Diencephalon (tissue), 1 donor: Measurements from ENCODE around the gene PAXIP1. TPM values are rescaled to one million over a fixed set of nuclear protein-coding genes. Genes with fewer than 3 reads are reported as not detected.

Experiments used
- total RNA-seq: library from RNA; depleted of rRNA; stranded (reverse); fragments of >200 nt; gene quantifications from one replicate; pipeline ENCODE4 v1.2.3, GENCODE V29; 2014

Gene PAXIP1
- 11.3 TPM for total RNA-seq

GRCh38 chr7:155003092-155003375 lies at the start of gene PAXIP1:
Gene PAXIP1 (minus strand): TSS chr7:155003124. CDS start chr7:155002929, 195 bp downstream.

Other genes starting within 250 kb of the PAXIP1 start
- 2.5 TPM for gene HTR5A, start 67.2 kb upstream of the PAXIP1 start, total RNA-seq